Esophagus (tissue), 2 donors: ENCODE data around the gene FRMPD1. TPM values are rescaled to one million over a fixed set of nuclear protein-coding genes. Genes with fewer than 3 reads are reported as not detected.

Experiments used
- H3K27ac ChIP-seq, 2 donors: one replicate each; pipeline ENCODE4 v1.5.1; 2013; ENCODE audit warnings: low read depth in 2 of 2, mild to moderate bottlenecking in 2 of 2, inconsistent platforms in 1 of 2, low read length in 1 of 2, moderate library complexity in 1 of 2
- H3K27me3 ChIP-seq, 2 donors: one replicate each; pipeline ENCODE4 v1.6.1; 2013; ENCODE audit warnings: low read length in 2 of 2, control low read depth in 1 of 2, mild to moderate bottlenecking in 1 of 2; ENCODE audit not compliant: insufficient read depth in 2 of 2, control insufficient read depth in 1 of 2
- H3K36me3 ChIP-seq, 2 donors: one replicate each; pipeline ENCODE4 v1.6.1; 2013; ENCODE audit warnings: low read length in 1 of 2; ENCODE audit not compliant: control insufficient read depth in 2 of 2, insufficient read depth in 2 of 2
- H3K4me1 ChIP-seq, 2 donors: one replicate each; pipeline ENCODE4 v1.6.1; 2013; ENCODE audit warnings: low read length in 1 of 2; ENCODE audit not compliant: control insufficient read depth in 2 of 2, insufficient read depth in 2 of 2
- H3K4me3 ChIP-seq, 2 donors: one replicate each; pipeline ENCODE4 v1.5.1; 2013; ENCODE audit warnings: low read length in 2 of 2, mild to moderate bottlenecking in 2 of 2, low read depth in 1 of 2, moderate library complexity in 1 of 2
- H3K9me3 ChIP-seq, 2 donors: one replicate each; pipeline ENCODE4 v1.6.1; 2013; ENCODE audit warnings: mild to moderate bottlenecking in 2 of 2, low read depth in 1 of 2, low read length in 1 of 2, moderate library complexity in 1 of 2; ENCODE audit not compliant: control insufficient read depth in 2 of 2, insufficient read depth in 1 of 2
- WGBS, 2 donors: extraction: QIAGEN DNeasy Blood & Tissue Kit; methylation state at CpG; one replicate each; pipeline ENCODE4 v1.1.7; 2013; 5-methylcytosine and 5-hydroxymethylcytosine counted together
- polyA plus RNA-seq, 2 donors: library from polyadenylated mRNA; stranded (reverse); fragments of 200-250 nt; gene quantifications; one replicate each; pipeline ENCODE4 v1.2.3, GENCODE V29; 2013
- donor health status: healthy with polysubstance abuse.
- donor health status: Bipolar disorder and iron deficiency.

Gene FRMPD1
- polyA plus RNA-seq, 2 donors: 0.04 to 0.12 TPM

DNA sequence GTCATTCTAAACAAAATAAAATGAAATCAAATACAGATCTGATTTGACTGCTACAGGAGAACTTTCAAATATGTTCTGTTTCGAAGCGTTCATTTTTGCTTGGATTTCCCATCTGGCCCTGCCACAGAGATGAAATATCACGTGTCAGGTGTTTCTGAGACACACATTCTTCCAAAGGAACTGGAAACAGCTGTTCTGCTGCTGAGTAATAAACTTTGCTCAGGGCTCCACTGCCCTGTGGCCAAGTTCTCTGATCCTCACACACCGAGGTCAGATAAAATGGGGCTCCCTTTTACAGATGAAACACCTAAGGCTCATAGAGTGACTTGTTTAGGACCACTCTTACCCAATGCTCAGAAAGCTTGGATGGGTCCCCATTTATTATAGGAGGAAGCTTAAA, 42.5 kb downstream of the FRMPD1 start:
- Histone ChIP-seq H3K36me3 (no peaks in the 10 kb centered on the region), H3K27ac (no peak overlapping the region), H3K4me1 (no peaks in the 10 kb centered on the region), H3K27me3 (peaks cover 0 to 4% of the 10 kb centered on the region in 2 donors), H3K4me3 (no peak overlapping the region), H3K9me3 (no peaks in the 10 kb centered on the region)
- WGBS, 2 donors: 21 to 22% methylated on average over 4 of the region's 4 CpGs

DNA sequence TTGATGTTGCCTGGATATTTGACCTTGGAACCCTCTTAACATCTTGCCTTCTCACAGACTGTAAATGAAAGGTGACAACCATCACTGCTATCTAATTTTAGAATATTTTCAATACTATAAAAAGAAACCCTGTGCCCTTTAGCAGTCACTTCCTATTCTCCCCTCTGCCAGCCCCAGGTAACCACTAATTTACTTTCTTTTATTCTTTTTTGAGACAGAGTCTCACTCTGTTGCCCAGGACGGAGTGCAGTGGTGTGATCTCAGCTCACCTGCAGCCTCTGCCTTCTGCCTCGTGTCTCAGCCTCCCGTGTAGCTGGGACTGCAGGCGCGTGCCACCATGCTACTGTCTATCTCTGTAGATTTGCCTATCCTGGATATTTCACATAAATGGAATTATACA, 43.6 kb downstream of the FRMPD1 start:
- Histone ChIP-seq H3K36me3 (no peaks in the 10 kb centered on the region), H3K27ac (no peak overlapping the region), H3K4me3 (no peak overlapping the region), H3K4me1 (no peaks in the 10 kb centered on the region), H3K27me3 (peaks cover 0 to 4% of the 10 kb centered on the region in 2 donors), H3K9me3 (no peaks in the 10 kb centered on the region)
- 89 to 90% methylated on average over 5 of the region's 5 CpGs for WGBS, 2 donors

GRCh38 chr9:37696528-37696927, 45.8 kb downstream of the FRMPD1 start:
- H3K27me3 ChIP-seq: no peaks in the 10 kb centered on the region
- H3K4me1 ChIP-seq: no peaks in the 10 kb centered on the region
- no peaks in the 10 kb centered on the region for H3K36me3 ChIP-seq
- no peak overlapping the region for H3K4me3 ChIP-seq
- 58 to 68% methylated on average over 1 of the region's 1 CpG for WGBS, 2 donors
- no peaks in the 10 kb centered on the region for H3K9me3 ChIP-seq
- H3K27ac ChIP-seq: no peak overlapping the region

DNA sequence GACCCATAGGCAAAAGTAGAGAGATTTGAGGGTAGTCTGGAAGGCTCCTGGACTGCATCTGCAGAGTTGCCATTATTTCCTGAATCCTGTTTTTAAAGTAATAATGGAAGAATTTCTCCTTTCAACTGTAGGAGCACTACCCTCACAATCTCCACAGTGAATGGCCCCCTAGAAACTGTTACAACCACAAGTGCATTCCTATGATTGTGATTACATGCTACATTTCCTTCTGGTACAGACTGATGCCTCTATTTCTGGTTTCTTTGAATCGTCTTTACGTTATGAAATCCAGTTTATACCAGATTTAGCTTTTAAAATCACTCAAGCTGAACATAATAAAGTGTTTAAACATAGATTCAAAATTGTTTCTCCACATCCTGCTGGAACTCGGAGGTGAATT, 49.4 kb downstream of the FRMPD1 start:
- Histone ChIP-seq H3K36me3 (no peaks in the 10 kb centered on the region), H3K27me3 (no peaks in the 10 kb centered on the region), H3K27ac (no peak overlapping the region), H3K4me1 (no peaks in the 10 kb centered on the region), H3K4me3 (no peak overlapping the region), H3K9me3 (no peaks in the 10 kb centered on the region)
- WGBS, 2 donors: 37 to 53% methylated on average over 3 of the region's 3 CpGs

GRCh38 chr9:37700900-37701299, 50.1 kb downstream of the FRMPD1 start:
- no peak overlapping the region for H3K27ac ChIP-seq
- 77 to 81% methylated on average over 3 of the region's 3 CpGs for WGBS, 2 donors
- no peaks in the 10 kb centered on the region for H3K27me3 ChIP-seq
- H3K9me3 ChIP-seq: no peaks in the 10 kb centered on the region
- H3K4me3 ChIP-seq: no peak overlapping the region
- no peaks in the 10 kb centered on the region for H3K4me1 ChIP-seq
- H3K36me3 ChIP-seq: no peaks in the 10 kb centered on the region

GRCh38 chr9:37705787-37706186, 55.0 kb downstream of the FRMPD1 start:
- WGBS, 2 donors: 73 to 81% methylated on average over 3 of the region's 3 CpGs

GRCh38 chr9:37706290-37706689, 55.5 kb downstream of the FRMPD1 start:
- Histone ChIP-seq H3K4me3 (no peak overlapping the region), H3K36me3 (no peaks in the 10 kb centered on the region), H3K9me3 (no peaks in the 10 kb centered on the region), H3K4me1 (no peaks in the 10 kb centered on the region), H3K27ac (no peak overlapping the region), H3K27me3 (no peaks in the 10 kb centered on the region)
- 74 to 80% methylated on average over 3 of the region's 3 CpGs for WGBS, 2 donors

More at GRCh38 chr9:37705787-37706186, 55.0 kb downstream of the FRMPD1 start:
- H3K36me3 ChIP-seq: no peaks in the 10 kb centered on the region
- no peak overlapping the region for H3K27ac ChIP-seq
- no peak overlapping the region for H3K4me3 ChIP-seq
- no peaks in the 10 kb centered on the region for H3K9me3 ChIP-seq
- H3K27me3 ChIP-seq: no peaks in the 10 kb centered on the region
- no peaks in the 10 kb centered on the region for H3K4me1 ChIP-seq

- no peak overlapping the region for H3K27ac ChIP-seq
- no peaks in the 10 kb centered on the region for H3K4me1 ChIP-seq
- H3K27me3 ChIP-seq: no peaks in the 10 kb centered on the region
- no peak overlapping the region for H3K4me3 ChIP-seq
- H3K9me3 ChIP-seq: no peaks in the 10 kb centered on the region
- H3K36me3 ChIP-seq: no peaks in the 10 kb centered on the region
- 82% methylated on average over 4 of the region's 4 CpGs for WGBS, 2 donors
Measured at GRCh38 chr9:37707748-37708147, 57.0 kb downstream of the FRMPD1 start.

DNA sequence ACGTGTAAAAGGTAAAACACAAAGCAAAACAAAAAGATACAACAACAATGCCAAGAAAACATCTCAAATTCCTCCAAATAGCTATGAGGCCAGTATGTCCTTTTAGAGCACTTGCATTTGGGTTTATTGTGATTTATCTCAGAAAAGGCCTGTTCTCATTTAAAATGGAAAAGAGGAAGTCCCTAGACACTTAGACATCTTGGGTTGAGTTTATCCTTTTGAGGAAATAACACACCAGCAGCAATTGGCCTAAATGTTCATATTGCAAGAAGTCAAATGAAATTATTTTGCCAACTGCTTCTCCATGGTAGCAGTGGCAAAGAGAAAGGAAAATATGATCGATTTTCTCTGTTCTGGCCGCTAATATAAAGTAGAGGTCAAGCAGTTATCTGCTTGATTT, 59.3 kb downstream of the FRMPD1 start:
- 90 to 92% methylated on average over 3 of the region's 3 CpGs for WGBS, 2 donors

GRCh38 chr9:37715260-37715659, 64.5 kb downstream of the FRMPD1 start:
- H3K27me3 ChIP-seq: no peaks in the 10 kb centered on the region
- no peak overlapping the region for H3K27ac ChIP-seq
- H3K4me3 ChIP-seq: no peak overlapping the region
- no peaks in the 10 kb centered on the region for H3K4me1 ChIP-seq
- WGBS, 2 donors: 53 to 62% methylated on average over 4 of the region's 4 CpGs
- H3K36me3 ChIP-seq: no peaks in the 10 kb centered on the region
- H3K9me3 ChIP-seq: no peaks in the 10 kb centered on the region

More for the DNA sequence above, 59.3 kb downstream of the FRMPD1 start:
- Histone ChIP-seq H3K27me3 (no peaks in the 10 kb centered on the region), H3K4me1 (no peaks in the 10 kb centered on the region), H3K4me3 (no peak overlapping the region), H3K9me3 (no peaks in the 10 kb centered on the region), H3K27ac (no peak overlapping the region), H3K36me3 (no peaks in the 10 kb centered on the region)
